AML-193 (cell line): ENCODE results near the gene ANGPTL7.

Experiments
- DNase-seq, 2 experiments: peaks; one replicate each; lab custom pipeline; 2025; lab: John Stamatoyannopoulos, UW

ANGPTL7 gene

GRCh38 chr1:11204396-11205190 lies 15.4 kb downstream of the ANGPTL7 start:
- DNase-seq = no peak

DNA sequence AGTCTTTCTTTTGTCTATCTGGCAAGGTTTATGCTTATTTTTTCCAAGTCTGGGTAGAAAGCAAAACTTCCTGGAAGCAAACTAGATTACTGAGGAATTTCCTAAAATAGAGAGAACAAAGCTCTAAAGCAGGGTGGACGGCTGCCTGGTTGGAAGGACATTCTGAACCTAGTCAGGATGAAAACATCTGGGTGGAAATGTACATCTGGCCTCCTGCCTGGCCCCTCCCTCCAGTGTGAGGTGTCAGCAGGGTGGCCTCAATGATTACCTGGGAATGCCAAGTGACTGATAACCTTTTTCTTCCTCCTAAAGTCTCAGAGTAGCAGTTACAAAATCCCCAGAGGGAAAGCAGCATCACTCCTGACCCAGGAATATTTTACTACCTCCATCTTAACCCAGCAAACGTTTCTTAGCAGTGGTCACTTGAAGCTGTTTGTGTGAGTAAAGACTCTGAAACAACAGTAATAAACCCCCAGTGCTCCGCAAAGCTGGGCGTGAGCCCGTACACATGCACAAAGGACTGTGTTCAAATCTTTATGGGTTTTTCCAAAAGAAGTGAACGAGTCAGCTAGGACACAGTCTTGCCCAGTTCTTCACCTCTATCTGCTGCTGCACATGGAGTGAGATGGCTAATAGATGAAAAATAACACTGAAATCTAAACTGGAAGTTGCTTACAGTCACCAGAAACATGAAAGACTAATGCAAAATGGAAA lies 18.9 kb downstream of the ANGPTL7 start:
- no peak for DNase-seq

- DNase-seq = no peak
These were observed 22.3 kb downstream of the ANGPTL7 start for GRCh38 chr1:11211461-11211860.

GRCh38 chr1:11211925-11212587 lies 22.9 kb downstream of the ANGPTL7 start:
- DNase-seq = no peak

- no peak for DNase-seq
These were observed 25.7 kb downstream of the ANGPTL7 start for GRCh38 chr1:11214698-11215380.

DNA sequence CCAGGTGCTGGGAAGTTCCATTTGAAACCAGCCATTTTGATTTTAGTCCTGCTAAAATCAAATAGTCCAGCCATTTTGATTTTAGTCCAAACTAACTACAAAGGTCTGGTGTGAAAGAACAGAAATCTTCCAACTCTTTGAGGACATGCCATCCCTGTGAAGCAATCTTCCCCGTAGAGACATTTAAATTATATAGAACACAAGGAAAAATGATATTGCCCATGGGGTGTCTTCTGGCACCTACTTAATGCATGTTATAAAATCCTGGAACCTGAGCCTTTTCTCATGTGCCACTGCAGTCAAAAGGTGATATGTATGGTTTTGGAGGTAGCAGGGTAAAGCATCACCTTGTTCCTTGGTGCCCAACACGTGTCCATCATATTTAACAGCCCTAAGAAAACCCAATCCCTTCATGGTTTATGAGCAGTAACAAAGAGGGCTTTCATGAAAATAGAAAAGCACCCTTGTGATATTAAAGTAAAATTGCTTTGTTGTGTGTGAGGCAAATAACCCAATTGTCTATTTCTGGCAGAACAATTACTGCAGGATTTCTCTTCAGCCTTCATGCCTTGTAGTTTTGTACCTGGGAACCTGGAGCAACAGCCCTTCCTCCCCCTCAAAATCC lies 26.3 kb downstream of the ANGPTL7 start:
- DNase-seq = no peak

DNA sequence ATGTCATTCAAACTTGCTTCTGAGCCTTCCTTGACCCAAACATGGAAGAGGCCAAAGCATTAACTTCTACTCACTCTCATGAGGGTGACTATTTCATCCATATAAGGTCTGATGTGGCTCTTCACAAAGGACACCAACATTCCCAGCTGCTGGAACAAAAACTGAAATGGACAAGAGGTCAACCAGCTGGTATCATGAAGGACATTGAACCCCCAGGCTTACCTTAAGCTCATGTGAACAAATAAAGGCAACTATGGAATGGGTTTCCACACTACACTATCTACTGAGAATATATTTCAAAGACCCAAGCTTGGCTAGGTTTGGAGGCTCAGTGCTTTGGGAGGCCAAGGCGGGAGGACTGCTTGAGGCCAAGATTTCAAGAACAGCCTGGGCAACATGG lies 26.9 kb downstream of the ANGPTL7 start:
- DNase-seq = no peak

GRCh38 chr1:11227106-11228077 lies 38.2 kb downstream of the ANGPTL7 start:
- no peak for DNase-seq

- DNase-seq = no peak
These were observed 40.0 kb downstream of the ANGPTL7 start for GRCh38 chr1:11229203-11229602.

DNA sequence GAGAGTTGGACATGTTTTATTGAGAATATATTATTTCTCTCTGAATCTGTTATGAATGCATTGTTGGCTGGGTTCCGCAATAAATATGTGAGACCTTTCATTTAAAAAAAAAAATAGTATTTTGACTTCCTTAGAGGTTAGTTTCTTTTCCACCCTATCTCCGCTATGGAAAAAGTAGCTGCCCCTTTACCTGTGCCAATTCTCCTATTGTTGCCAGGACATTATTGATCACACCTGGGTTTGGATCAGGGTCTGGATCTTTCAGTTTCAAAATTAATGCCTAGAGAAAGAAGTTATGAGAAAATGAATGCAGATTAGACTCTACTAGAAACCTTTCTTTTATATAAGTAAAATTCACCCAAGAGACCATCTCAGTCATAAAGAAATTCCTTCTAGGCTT lies 44.1 kb downstream of the ANGPTL7 start:
- DNase-seq = no peak

DNA sequence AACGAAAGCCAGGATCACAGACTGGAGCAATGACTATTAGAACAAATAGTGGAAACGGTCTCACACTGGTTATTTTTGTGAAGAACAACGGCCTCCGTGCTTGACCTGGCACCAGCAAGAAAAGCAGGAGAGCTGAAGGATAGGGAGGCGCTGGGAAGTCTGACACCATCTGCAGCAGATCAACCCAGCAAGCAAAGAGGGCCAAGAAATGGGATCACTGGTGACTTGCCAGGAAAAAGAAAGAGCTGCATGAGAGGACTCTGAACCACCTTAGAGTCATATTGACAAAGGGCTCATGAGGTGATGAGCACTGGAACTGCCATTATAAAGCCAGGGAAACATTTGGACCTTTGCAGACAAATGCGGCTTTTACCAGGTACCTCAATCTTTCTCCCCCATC lies 48.2 kb downstream of the ANGPTL7 start:
- DNase-seq = no peak

- no peak for DNase-seq
These were observed 49.2 kb downstream of the ANGPTL7 start for GRCh38 chr1:11238311-11238710.

GRCh38 chr1:11245248-11245647 lies 56.1 kb downstream of the ANGPTL7 start:
- no peak for DNase-seq
